ENCODE results near the gene NUDT3.

The NUDT3 gene

DNA sequence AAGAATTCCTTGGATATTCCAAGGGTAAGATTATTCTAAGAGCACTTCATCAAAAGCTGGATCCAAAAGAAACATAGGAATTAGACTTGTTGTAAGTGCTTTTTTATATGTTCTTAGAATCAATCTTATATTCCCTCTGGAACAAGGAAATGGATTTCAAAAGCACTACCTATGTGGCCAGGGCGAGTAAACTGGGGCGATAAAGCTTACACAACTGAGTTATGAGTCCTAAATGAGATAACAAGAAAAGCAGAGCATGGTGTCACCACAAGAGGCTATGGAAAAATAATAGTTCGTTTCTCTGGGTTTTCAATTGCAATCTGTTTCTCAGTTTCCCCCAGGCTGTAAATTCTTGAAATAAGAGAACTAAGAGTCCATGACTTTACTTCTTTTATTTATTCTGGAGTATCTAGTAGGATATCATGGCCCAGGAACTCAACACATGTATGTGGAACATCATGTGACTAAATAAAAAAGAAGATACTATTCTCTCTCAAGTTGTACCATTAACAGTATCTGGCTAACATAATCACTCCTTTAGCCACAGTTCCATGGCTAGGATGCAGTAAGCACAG lies 51.5 kb downstream of the NUDT3 start:
- no peak for TF ChIP-seq OSR1 (CRISPR knock-in tag; IDR thresholded peaks at IDR 0.05)
- no peak for TF ChIP-seq ZNF70 (CRISPR knock-in tag; IDR thresholded peaks at IDR 0.05)
- TF ChIP-seq, protein P1, sequence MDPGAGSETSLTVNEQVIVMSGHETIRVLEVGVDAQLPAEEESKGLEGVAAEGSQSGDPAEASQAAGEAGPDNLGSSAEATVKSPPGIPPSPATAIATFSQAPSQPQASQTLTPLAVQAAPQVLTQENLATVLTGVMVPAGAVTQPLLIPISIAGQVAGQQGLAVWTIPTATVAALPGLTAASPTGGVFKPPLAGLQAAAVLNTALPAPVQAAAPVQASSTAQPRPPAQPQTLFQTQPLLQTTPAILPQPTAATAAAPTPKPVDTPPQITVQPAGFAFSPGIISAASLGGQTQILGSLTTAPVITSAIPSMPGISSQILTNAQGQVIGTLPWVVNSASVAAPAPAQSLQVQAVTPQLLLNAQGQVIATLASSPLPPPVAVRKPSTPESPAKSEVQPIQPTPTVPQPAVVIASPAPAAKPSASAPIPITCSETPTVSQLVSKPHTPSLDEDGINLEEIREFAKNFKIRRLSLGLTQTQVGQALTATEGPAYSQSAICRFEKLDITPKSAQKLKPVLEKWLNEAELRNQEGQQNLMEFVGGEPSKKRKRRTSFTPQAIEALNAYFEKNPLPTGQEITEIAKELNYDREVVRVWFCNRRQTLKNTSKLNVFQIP (CRISPR knock-in tag; IDR thresholded peaks at IDR 0.05; ENCODE audit: borderline replicate concordance, low read depth): no peak
- no peak for TF ChIP-seq ZC3H10 (CRISPR knock-in tag; IDR thresholded peaks at IDR 0.05)
- no peak for TF ChIP-seq PPARA (CRISPR knock-in tag; IDR thresholded peaks at IDR 0.05; ENCODE audit: borderline replicate concordance)
- TF ChIP-seq, protein P2, sequence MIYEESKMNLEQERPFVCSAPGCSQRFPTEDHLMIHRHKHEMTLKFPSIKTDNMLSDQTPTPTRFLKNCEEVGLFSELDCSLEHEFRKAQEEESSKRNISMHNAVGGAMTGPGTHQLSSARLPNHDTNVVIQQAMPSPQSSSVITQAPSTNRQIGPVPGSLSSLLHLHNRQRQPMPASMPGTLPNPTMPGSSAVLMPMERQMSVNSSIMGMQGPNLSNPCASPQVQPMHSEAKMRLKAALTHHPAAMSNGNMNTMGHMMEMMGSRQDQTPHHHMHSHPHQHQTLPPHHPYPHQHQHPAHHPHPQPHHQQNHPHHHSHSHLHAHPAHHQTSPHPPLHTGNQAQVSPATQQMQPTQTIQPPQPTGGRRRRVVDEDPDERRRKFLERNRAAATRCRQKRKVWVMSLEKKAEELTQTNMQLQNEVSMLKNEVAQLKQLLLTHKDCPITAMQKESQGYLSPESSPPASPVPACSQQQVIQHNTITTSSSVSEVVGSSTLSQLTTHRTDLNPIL (CRISPR knock-in tag; IDR thresholded peaks at IDR 0.05; ENCODE audit: low read depth): no peak
- TF ChIP-seq ZNF565 (CRISPR knock-in tag; conservative IDR thresholded peaks at IDR 0.05; ENCODE audit: low read depth): no peak
- TF ChIP-seq, protein P3, sequence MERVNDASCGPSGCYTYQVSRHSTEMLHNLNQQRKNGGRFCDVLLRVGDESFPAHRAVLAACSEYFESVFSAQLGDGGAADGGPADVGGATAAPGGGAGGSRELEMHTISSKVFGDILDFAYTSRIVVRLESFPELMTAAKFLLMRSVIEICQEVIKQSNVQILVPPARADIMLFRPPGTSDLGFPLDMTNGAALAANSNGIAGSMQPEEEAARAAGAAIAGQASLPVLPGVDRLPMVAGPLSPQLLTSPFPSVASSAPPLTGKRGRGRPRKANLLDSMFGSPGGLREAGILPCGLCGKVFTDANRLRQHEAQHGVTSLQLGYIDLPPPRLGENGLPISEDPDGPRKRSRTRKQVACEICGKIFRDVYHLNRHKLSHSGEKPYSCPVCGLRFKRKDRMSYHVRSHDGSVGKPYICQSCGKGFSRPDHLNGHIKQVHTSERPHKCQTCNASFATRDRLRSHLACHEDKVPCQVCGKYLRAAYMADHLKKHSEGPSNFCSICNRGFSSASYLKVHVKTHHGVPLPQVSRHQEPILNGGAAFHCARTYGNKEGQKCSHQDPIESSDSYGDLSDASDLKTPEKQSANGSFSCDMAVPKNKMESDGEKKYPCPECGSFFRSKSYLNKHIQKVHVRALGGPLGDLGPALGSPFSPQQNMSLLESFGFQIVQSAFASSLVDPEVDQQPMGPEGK (CRISPR knock-in tag; IDR thresholded peaks at IDR 0.05; ENCODE audit: borderline replicate concordance): no peak
- no peak for TF ChIP-seq RARB (CRISPR knock-in tag; IDR thresholded peaks at IDR 0.05)
- TF ChIP-seq GLIS3 (CRISPR knock-in tag; IDR thresholded peaks at IDR 0.05): no peak
- TF ChIP-seq, protein P4, sequence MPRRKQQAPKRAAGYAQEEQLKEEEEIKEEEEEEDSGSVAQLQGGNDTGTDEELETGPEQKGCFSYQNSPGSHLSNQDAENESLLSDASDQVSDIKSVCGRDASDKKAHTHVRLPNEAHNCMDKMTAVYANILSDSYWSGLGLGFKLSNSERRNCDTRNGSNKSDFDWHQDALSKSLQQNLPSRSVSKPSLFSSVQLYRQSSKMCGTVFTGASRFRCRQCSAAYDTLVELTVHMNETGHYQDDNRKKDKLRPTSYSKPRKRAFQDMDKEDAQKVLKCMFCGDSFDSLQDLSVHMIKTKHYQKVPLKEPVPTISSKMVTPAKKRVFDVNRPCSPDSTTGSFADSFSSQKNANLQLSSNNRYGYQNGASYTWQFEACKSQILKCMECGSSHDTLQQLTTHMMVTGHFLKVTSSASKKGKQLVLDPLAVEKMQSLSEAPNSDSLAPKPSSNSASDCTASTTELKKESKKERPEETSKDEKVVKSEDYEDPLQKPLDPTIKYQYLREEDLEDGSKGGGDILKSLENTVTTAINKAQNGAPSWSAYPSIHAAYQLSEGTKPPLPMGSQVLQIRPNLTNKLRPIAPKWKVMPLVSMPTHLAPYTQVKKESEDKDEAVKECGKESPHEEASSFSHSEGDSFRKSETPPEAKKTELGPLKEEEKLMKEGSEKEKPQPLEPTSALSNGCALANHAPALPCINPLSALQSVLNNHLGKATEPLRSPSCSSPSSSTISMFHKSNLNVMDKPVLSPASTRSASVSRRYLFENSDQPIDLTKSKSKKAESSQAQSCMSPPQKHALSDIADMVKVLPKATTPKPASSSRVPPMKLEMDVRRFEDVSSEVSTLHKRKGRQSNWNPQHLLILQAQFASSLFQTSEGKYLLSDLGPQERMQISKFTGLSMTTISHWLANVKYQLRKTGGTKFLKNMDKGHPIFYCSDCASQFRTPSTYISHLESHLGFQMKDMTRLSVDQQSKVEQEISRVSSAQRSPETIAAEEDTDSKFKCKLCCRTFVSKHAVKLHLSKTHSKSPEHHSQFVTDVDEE (CRISPR knock-in tag; IDR thresholded peaks at IDR 0.05): no peak
- ATAC-seq: no peak

DNA sequence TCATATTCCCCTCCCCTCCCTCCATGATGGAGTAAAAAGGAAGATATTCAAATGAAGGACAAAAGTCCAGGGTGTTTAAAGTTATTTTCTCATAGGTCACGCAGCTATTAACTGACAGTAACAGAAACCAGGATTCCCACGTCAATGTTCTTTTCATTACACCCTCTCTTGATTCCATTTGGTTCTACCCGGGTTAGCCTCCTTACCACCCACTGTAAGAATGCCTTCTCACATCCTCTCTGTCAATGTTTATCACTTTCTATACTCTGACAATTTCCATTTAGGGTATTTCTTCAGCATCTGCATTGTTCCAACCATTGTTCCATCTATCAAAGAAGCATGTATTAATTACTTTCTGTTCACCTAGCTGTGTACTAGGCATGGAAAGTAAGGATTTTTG lies 52.1 kb downstream of the NUDT3 start:
- TF ChIP-seq CSDC2 (CRISPR knock-in tag; IDR thresholded peaks at IDR 0.05) (no peak), TOX (CRISPR knock-in tag; IDR thresholded peaks at IDR 0.05; ENCODE audit: borderline replicate concordance) (no peak), ARNTL (CRISPR knock-in tag; IDR thresholded peaks at IDR 0.05; ENCODE audit: borderline replicate concordance, low read depth) (no peak), ZC3H10 (CRISPR knock-in tag; IDR thresholded peaks at IDR 0.05) (no peak), GLIS3 (CRISPR knock-in tag; IDR thresholded peaks at IDR 0.05) (no peak), ISL1 (CRISPR knock-in tag; IDR thresholded peaks at IDR 0.05) (no peak)
- ATAC-seq: no peak

DNA sequence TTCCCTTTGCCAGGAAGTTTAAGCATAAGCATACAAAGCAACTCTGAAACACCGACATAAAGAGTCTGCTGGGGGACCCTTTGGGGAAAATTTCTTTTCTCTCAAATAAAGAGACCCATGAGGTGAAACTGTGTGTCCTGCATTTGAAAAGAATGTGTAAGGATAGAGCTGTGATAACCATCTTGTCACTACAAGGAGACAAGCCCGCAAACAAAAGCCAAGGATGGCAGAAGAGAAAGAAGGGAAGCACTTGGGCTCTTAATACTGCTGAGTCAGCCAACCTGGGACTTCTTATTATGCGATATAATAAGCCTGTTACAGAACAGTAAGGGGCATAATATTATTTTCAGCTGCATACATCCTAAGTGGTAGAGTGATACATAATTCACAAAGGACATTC lies 52.5 kb downstream of the NUDT3 start:
- ATAC-seq: no peak
- TF ChIP-seq, protein P3 (CRISPR knock-in tag; IDR thresholded peaks at IDR 0.05; ENCODE audit: borderline replicate concordance): no peak
- TF ChIP-seq OSR1 (CRISPR knock-in tag; IDR thresholded peaks at IDR 0.05): no peak

DNA sequence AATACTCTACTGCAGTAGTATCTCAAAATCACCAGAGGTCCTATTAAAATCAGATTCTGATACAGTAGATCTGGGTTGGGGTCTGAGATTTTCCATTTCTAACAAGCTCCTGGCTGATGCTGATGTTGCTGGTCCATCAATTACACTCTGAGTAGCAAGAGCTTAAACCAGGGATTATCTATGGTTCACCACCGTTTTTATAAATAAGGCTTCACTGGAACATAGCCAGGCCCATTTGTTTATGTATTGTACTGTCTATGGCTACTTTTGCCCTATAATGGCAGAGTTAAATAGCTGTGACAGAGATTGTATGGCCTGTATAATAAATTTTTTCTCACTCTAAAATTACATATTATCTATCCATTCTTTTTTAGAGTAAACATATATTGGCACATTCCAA lies 53.0 kb downstream of the NUDT3 start:
- ATAC-seq: no peak
- TF ChIP-seq, protein P2 (CRISPR knock-in tag; IDR thresholded peaks at IDR 0.05; ENCODE audit: low read depth): no peak
- TF ChIP-seq RARB (CRISPR knock-in tag; IDR thresholded peaks at IDR 0.05) (no peak), TOX (CRISPR knock-in tag; IDR thresholded peaks at IDR 0.05; ENCODE audit: borderline replicate concordance) (no peak), ESRRG (CRISPR knock-in tag; IDR thresholded peaks at IDR 0.05) (no peak), GLIS3 (CRISPR knock-in tag; IDR thresholded peaks at IDR 0.05) (no peak), CSDC2 (CRISPR knock-in tag; IDR thresholded peaks at IDR 0.05) (no peak), OSR1 (CRISPR knock-in tag; IDR thresholded peaks at IDR 0.05) (no peak), PPARA (CRISPR knock-in tag; IDR thresholded peaks at IDR 0.05; ENCODE audit: borderline replicate concordance) (no peak), ZFP3 (CRISPR knock-in tag; IDR thresholded peaks at IDR 0.05) (no peak), TCF4 (CRISPR knock-in tag; IDR thresholded peaks at IDR 0.05; ENCODE audit: borderline replicate concordance) (no peak), ARNTL (CRISPR knock-in tag; IDR thresholded peaks at IDR 0.05; ENCODE audit: borderline replicate concordance, low read depth) (no peak), BACH2 (CRISPR knock-in tag; IDR thresholded peaks at IDR 0.05; ENCODE audit: borderline replicate concordance) (no peak), SNAI2 (CRISPR knock-in tag; IDR thresholded peaks at IDR 0.05) (no peak), ZC3H10 (CRISPR knock-in tag; IDR thresholded peaks at IDR 0.05) (no peak), ZNF8 (CRISPR knock-in tag; IDR thresholded peaks at IDR 0.05) (no peak)
- TF ChIP-seq, protein P5, sequence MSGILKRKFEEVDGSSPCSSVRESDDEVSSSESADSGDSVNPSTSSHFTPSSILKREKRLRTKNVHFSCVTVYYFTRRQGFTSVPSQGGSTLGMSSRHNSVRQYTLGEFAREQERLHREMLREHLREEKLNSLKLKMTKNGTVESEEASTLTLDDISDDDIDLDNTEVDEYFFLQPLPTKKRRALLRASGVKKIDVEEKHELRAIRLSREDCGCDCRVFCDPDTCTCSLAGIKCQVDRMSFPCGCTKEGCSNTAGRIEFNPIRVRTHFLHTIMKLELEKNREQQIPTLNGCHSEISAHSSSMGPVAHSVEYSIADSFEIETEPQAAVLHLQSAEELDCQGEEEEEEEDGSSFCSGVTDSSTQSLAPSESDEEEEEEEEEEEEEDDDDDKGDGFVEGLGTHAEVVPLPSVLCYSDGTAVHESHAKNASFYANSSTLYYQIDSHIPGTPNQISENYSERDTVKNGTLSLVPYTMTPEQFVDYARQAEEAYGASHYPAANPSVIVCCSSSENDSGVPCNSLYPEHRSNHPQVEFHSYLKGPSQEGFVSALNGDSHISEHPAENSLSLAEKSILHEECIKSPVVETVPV (CRISPR knock-in tag; IDR thresholded peaks at IDR 0.05): no peak

Data from SK-N-SH treated with all-trans-retinoic acid at 6 μM for 48 hours (cell line).